Erythroblast (primary cell): ENCODE data around the gene PDK4.

Experiments used
- GATA1 ChIP-seq: IDR thresholded peaks from 2 replicates; pipeline ENCODE4 v1.6.1; 2011; ENCODE audit warnings: low read depth, mild to moderate bottlenecking, control low read depth, low read length, moderate library complexity
- POLR2A ChIP-seq: IDR thresholded peaks from 2 replicates; pipeline ENCODE4 v1.6.1; 2011; ENCODE audit warnings: mild to moderate bottlenecking, low read length

- TF ChIP-seq POLR2A (no peak), GATA1 (no peak)
Observed at GRCh38 chr7:95549818-95550529, 46.3 kb downstream of the PDK4 start.
